ENCODE data around the gene GRHPR. TPM values are rescaled to one million over a fixed set of nuclear protein-coding genes. Genes with fewer than 3 reads are reported as not detected.

GRHPR gene
- total RNA-seq, 4 donors from 2014 or later = 79.5 to 157 (median 126) TPM

- no peaks in the 10 kb centered on the region for H3K4me1 ChIP-seq
- 89 to 97% methylated on average over 5 of the region's 5 CpGs for WGBS, 2 donors
- peaks cover 46 to 47% of the 10 kb centered on the region in 2 donors for H3K36me3 ChIP-seq
- no peak for DNase-seq
- H3K27ac ChIP-seq = no peak overlapping the region
- TF ChIP-seq CTCF (IDR thresholded peaks at IDR 0.05) (no peak), POLR2A (IDR thresholded peaks at IDR 0.05) (no peak)
- H3K27me3 ChIP-seq = no peaks in the 10 kb centered on the region
- intact Hi-C loops (cut with DNase I) = no loop called here
- no peaks in the 10 kb centered on the region for H3K9me3 ChIP-seq
- no peak overlapping the region for H3K4me3 ChIP-seq (replicated peaks in 1 of 3)
Observed at GRCh38 chr9:37436540-37436939, 14.0 kb downstream of the GRHPR start.

- no peaks in the 10 kb centered on the region for H3K9me3 ChIP-seq
- H3K4me1 ChIP-seq = no peaks in the 10 kb centered on the region
- DNase-seq = no peak
- no peaks in the 10 kb centered on the region for H3K27me3 ChIP-seq
- TF ChIP-seq POLR2A (IDR thresholded peaks at IDR 0.05) (no peak), CTCF (IDR thresholded peaks at IDR 0.05) (no peak)
- WGBS, 2 donors = 93 to 95% methylated on average over 6 of the region's 6 CpGs
- intact Hi-C loops (cut with DNase I) = no loop called here
- peaks cover 50 to 52% of the 10 kb centered on the region in 2 donors for H3K36me3 ChIP-seq
- H3K4me3 ChIP-seq (replicated peaks in 1 of 3) = no peak overlapping the region
- H3K27ac ChIP-seq = no peak overlapping the region
Observed at GRCh38 chr9:37437010-37437409, 14.5 kb downstream of the GRHPR start.

GRCh38 chr9:37437621-37438020 is 15.1 kb downstream of the GRHPR start:
- Histone ChIP-seq H3K27me3 (no peaks in the 10 kb centered on the region), H3K4me1 (no peaks in the 10 kb centered on the region), H3K27ac (no peak overlapping the region), H3K4me3 (replicated peaks in 1 of 3) (no peak overlapping the region), H3K36me3 (peaks cover 54 to 58% of the 10 kb centered on the region in 2 donors), H3K9me3 (no peaks in the 10 kb centered on the region)
- WGBS, 2 donors = 86 to 94% methylated on average over 4 of the region's 4 CpGs
- TF ChIP-seq CTCF (IDR thresholded peaks at IDR 0.05) (no peak), POLR2A (IDR thresholded peaks at IDR 0.05) (no peak)
- intact Hi-C loops (cut with DNase I) = no loop called here
- DNase-seq = no peak

- H3K4me3 ChIP-seq (replicated peaks in 1 of 3) = no peak overlapping the region
- no peak for DNase-seq
- 85 to 92% methylated on average over 3 of the region's 3 CpGs for WGBS, 2 donors
- no peaks in the 10 kb centered on the region for H3K27me3 ChIP-seq
- intact Hi-C loops (cut with DNase I) = no loop called here
- H3K27ac ChIP-seq = no peak overlapping the region
- no peaks in the 10 kb centered on the region for H3K4me1 ChIP-seq
- peaks cover 54 to 58% of the 10 kb centered on the region in 2 donors for H3K36me3 ChIP-seq
- H3K9me3 ChIP-seq = no peaks in the 10 kb centered on the region
- TF ChIP-seq POLR2A (IDR thresholded peaks at IDR 0.05) (no peak), CTCF (IDR thresholded peaks at IDR 0.05) (no peak)
Observed at GRCh38 chr9:37438359-37438758, 15.9 kb downstream of the GRHPR start.

- Histone ChIP-seq H3K9me3 (no peaks in the 10 kb centered on the region), H3K27ac (no peak overlapping the region), H3K4me3 (replicated peaks in 1 of 3) (no peak overlapping the region), H3K36me3 (peaks cover 49 to 51% of the 10 kb centered on the region in 2 donors), H3K27me3 (no peaks in the 10 kb centered on the region), H3K4me1 (no peaks in the 10 kb centered on the region)
- intact Hi-C loops (cut with DNase I) = no loop called here
- WGBS, 2 donors = 90 to 96% methylated on average over 19 of the region's 21 CpGs
- TF ChIP-seq CTCF (IDR thresholded peaks at IDR 0.05) (no peak), POLR2A (IDR thresholded peaks at IDR 0.05) (no peak)
- no peak for DNase-seq
Observed at GRCh38 chr9:37441776-37442370, 19.4 kb downstream of the GRHPR start.
